HepG2 (cell line): ENCODE results near the gene CPXM1. TPM values are rescaled to one million over a fixed set of nuclear protein-coding genes. Genes with fewer than 3 reads are reported as not detected.

Experiments used
- CHD4 ChIP-seq: fragments of 200-600 bp; sonication (generic); IDR thresholded peaks from 2 replicates; pipeline ENCODE4 v1.7.0; 2017; ENCODE audit warnings: mild to moderate bottlenecking, low read length, borderline replicate concordance
- EEA1 ChIP-seq: sonication (generic); formaldehyde crosslinking; IDR thresholded peaks from 2 replicates; pipeline ENCODE4 v1.5.1; 2020; ENCODE audit warnings: mild to moderate bottlenecking, missing genetic modification reagents, borderline replicate concordance
- ETV6 ChIP-seq: sonication (generic); formaldehyde crosslinking; conservative IDR thresholded peaks from 2 replicates; pipeline ENCODE4 v1.4.0; 2020; ENCODE audit warnings: missing genetic modification reagents
- HNRNPLL ChIP-seq: fragments of 200-400 bp; formaldehyde crosslinking; IDR thresholded peaks from 2 replicates; pipeline ENCODE4 v1.6.1; 2017; ENCODE audit warnings: mild to moderate bottlenecking, low read depth, low read length; ENCODE audit not compliant: poor library complexity, severe bottlenecking
- ISX ChIP-seq: sonication (generic); formaldehyde crosslinking; conservative IDR thresholded peaks from 2 replicates; pipeline ENCODE4 v1.5.0; 2020; ENCODE audit warnings: missing genetic modification reagents
- KLF9 ChIP-seq: IDR thresholded peaks from 2 replicates; pipeline ENCODE4 v1.6.1; 2016; ENCODE audit warnings: low read depth
- PTBP1 ChIP-seq: fragments of 200-400 bp; formaldehyde crosslinking; IDR thresholded peaks from 2 replicates; pipeline ENCODE4 v1.6.1; 2018; ENCODE audit warnings: low read length, low read depth; ENCODE audit not compliant: poor library complexity, severe bottlenecking
- RARA ChIP-seq: IDR thresholded peaks from 2 replicates; pipeline ENCODE4 v1.6.1; 2016; ENCODE audit warnings: missing genetic modification reagents, missing compliant biosample characterization
- SNAPC4 ChIP-seq: sonication (generic); formaldehyde crosslinking; IDR thresholded peaks from 2 replicates; pipeline ENCODE4 v1.4.0; 2020; ENCODE audit warnings: mild to moderate bottlenecking, missing genetic modification reagents
- TCF12 ChIP-seq, 2 experiments: fragments of 450-650 bp in 1 of 2; sonication (generic) in 1 of 2; formaldehyde crosslinking in 1 of 2; IDR thresholded peaks; 2 replicates each; pipeline versions ENCODE4 v1.6.1 to v1.8.0; 2017 to 2022; ENCODE audit warnings: antibody characterized with exemption in 1 of 2, mild to moderate bottlenecking in 1 of 2, missing genetic modification reagents in 1 of 2, moderate library complexity in 1 of 2
- ZBTB2 ChIP-seq: sonication (generic); formaldehyde crosslinking; IDR thresholded peaks from 2 replicates; pipeline ENCODE4 v1.8.0; 2022; ENCODE audit warnings: low read depth, missing genetic modification reagents
- ZBTB38 ChIP-seq: sonication (generic); formaldehyde crosslinking; IDR thresholded peaks from 2 replicates; pipeline ENCODE4 v1.5.1; 2020; ENCODE audit warnings: mild to moderate bottlenecking, missing genetic modification reagents
- ZNF138 ChIP-seq: sonication (generic); formaldehyde crosslinking; IDR thresholded peaks from 2 replicates; pipeline ENCODE4 v1.5.0; 2020; ENCODE audit warnings: mild to moderate bottlenecking, low read depth, missing genetic modification reagents
- ZNF281 ChIP-seq: sonication (generic); formaldehyde crosslinking; IDR thresholded peaks from 2 replicates; pipeline ENCODE4 v1.4.0; 2020; ENCODE audit warnings: missing genetic modification reagents, borderline replicate concordance
- ZNF451 ChIP-seq: sonication (generic); formaldehyde crosslinking; IDR thresholded peaks from 2 replicates; pipeline ENCODE4 v1.5.0; 2020; ENCODE audit warnings: mild to moderate bottlenecking, missing genetic modification reagents
- ZNF570 ChIP-seq: sonication (generic); formaldehyde crosslinking; IDR thresholded peaks from 2 replicates; pipeline ENCODE4 v1.4.0; 2020; ENCODE audit warnings: mild to moderate bottlenecking, missing genetic modification reagents, borderline replicate concordance
- ZNF672 ChIP-seq: sonication (generic); formaldehyde crosslinking; IDR thresholded peaks from 2 replicates; pipeline ENCODE4 v1.8.1; 2022; ENCODE audit warnings: missing genetic modification reagents
- ZNF720 ChIP-seq: sonication (generic); formaldehyde crosslinking; IDR thresholded peaks from 2 replicates; pipeline ENCODE4 v1.4.0; 2020; ENCODE audit warnings: missing genetic modification reagents
- ZNF772 ChIP-seq: sonication (generic); formaldehyde crosslinking; IDR thresholded peaks from 2 replicates; pipeline ENCODE4 v1.5.0; 2020; ENCODE audit warnings: mild to moderate bottlenecking, missing genetic modification reagents
- ZNF883 ChIP-seq: sonication (generic); formaldehyde crosslinking; IDR thresholded peaks from 2 replicates; pipeline ENCODE4 v1.5.1; 2020; ENCODE audit warnings: mild to moderate bottlenecking, missing genetic modification reagents; ENCODE audit errors: not compliant biosample characterization
- polyA plus RNA-seq, 8 experiments: library from polyadenylated mRNA; depleted of rRNA in 3 of 8; stranded (reverse) in 7 of 8; unstranded in 1 of 8; fragments of >200 nt; fragmentation: Illumina TruSeq in 4 of 8; extraction: Trizol in 4 of 8; gene quantifications; 2 replicates each; pipeline versions ENCODE4 v1.2.1 to v1.2.3, GENCODE V29; 2011 to 2016; ENCODE audit warnings: low read depth in 4 of 8, missing spikeins in 1 of 8, mixed read lengths in 1 of 8; ENCODE audit not compliant: insufficient read depth in 1 of 8
- total RNA-seq, 5 experiments: library from RNA; depleted of rRNA; stranded (reverse); fragments of >200 nt; fragmentation: Illumina TruSeq; extraction: Trizol; gene quantifications; 2 replicates each; pipeline ENCODE4 v1.2.3, GENCODE V29; 2016; ENCODE audit warnings: low read depth in 1 of 5

Gene CPXM1
- total and polyA plus RNA-seq, 2 of the 13 experiments (the other 11 are each of a cell fraction or from before 2014, with no cell fraction given): 0.07 TPM; not detected in 1

- no peak for TF ChIP-seq HNRNPLL
- TF ChIP-seq ZNF772 (CRISPR knock-in tag): peak; percentile 67; the same call in 1 of the 2 replicates
- no peak for TF ChIP-seq ZNF720 (CRISPR knock-in tag)
- TF ChIP-seq TCF12 (IDR thresholded peaks at IDR 0.05): no peak
- TF ChIP-seq TCF12 (CRISPR knock-in tag; IDR thresholded peaks at IDR 0.05): peak; percentile 91
- TF ChIP-seq ZNF138 (CRISPR knock-in tag): peak; percentile 93
- peak; percentile 87; the same call in 1 of the 2 replicates for TF ChIP-seq ZNF570 (CRISPR knock-in tag)
- TF ChIP-seq ISX (CRISPR knock-in tag): peak; percentile 97; the same call in 1 of the 2 replicates
- peak; percentile 99 for TF ChIP-seq EEA1 (CRISPR knock-in tag)
- TF ChIP-seq ETV6 (CRISPR knock-in tag): peak; percentile 96
- TF ChIP-seq ZNF281 (CRISPR knock-in tag): peak; percentile 52
- TF ChIP-seq ZNF451: peak; percentile 99
- TF ChIP-seq KLF9: peak; percentile 80; the same call in 1 of the 2 replicates
- TF ChIP-seq ZBTB2 (CRISPR knock-in tag): peak; percentile 80
- TF ChIP-seq RARA (CRISPR knock-in tag): peak; percentile 60; the same call in 1 of the 2 replicates
- no peak for TF ChIP-seq PTBP1
- no peak for TF ChIP-seq ZNF672 (CRISPR knock-in tag)
- TF ChIP-seq CHD4: peak; percentile 37; the same call in 1 of the 2 replicates
- TF ChIP-seq SNAPC4 (CRISPR knock-in tag): no peak
- peak; percentile 97 for TF ChIP-seq ZBTB38
- peak; percentile 99 for TF ChIP-seq ZNF883 (CRISPR knock-in tag)
These were observed 39.9 kb upstream of the CPXM1 start, which contains the start of the genes PCED1A and VPS16 (continued) for GRCh38 chr20:2840138-2840966.
